MM.1S (cell line): Measurements from ENCODE around the gene MAP3K5.

ENCODE experiments used
- DNase-seq: peaks from one replicate; pipeline ENCODE4 v3.0.0-alpha.2; 2015
- H2AFZ ChIP-seq: fragments of 300-600 bp; sonication (generic); 2 replicates; pipeline ENCODE4 v1.6.0; 2016; ENCODE audit warnings: antibody characterized with exemption, low read length
- H3F3A ChIP-seq: fragments of 300-600 bp; sonication (generic); 2 replicates; pipeline ENCODE4 v1.6.1; 2016; ENCODE audit warnings: mild to moderate bottlenecking, antibody characterized with exemption, low read length, moderate library complexity, mixed read lengths; ENCODE audit not compliant: insufficient read depth
- H3K27ac ChIP-seq: fragments of 300-600 bp; sonication (generic); 2 replicates; pipeline ENCODE4 v1.5.1; 2016; ENCODE audit warnings: mild to moderate bottlenecking, low read length
- H3K27me3 ChIP-seq: fragments of 300-600 bp; sonication (generic); replicated peaks from 2 replicates; pipeline ENCODE4 v1.6.0; 2016; ENCODE audit warnings: low read length; ENCODE audit not compliant: insufficient read depth
- H3K36me3 ChIP-seq: fragments of 300-600 bp; sonication (generic); replicated peaks from 2 replicates; pipeline ENCODE4 v1.6.1; 2016; ENCODE audit warnings: mild to moderate bottlenecking, low read length, mixed read lengths; ENCODE audit not compliant: insufficient read depth
- H3K4me1 ChIP-seq: fragments of 300-600 bp; sonication (generic); 2 replicates; pipeline ENCODE4 v1.6.1; 2016; ENCODE audit warnings: low read length, mixed read lengths
- H3K4me2 ChIP-seq: fragments of 300-600 bp; sonication (generic); 2 replicates; pipeline ENCODE4 v1.6.0; 2016; ENCODE audit warnings: low read depth, low read length
- H3K4me3 ChIP-seq: fragments of 300-600 bp; sonication (generic); 2 replicates; pipeline ENCODE4 v1.5.1; 2016; ENCODE audit warnings: low read length, mixed read lengths
- H3K79me2 ChIP-seq: fragments of 300-600 bp; sonication (generic); 2 replicates; pipeline ENCODE4 v1.6.1; 2016; ENCODE audit warnings: mixed run types, low read length, mixed read lengths
- H3K9ac ChIP-seq: fragments of 300-600 bp; sonication (generic); 2 replicates; pipeline ENCODE4 v1.6.1; 2016; ENCODE audit warnings: low read length, mixed read lengths
- H3K9me2 ChIP-seq: fragments of 300-600 bp; sonication (generic); replicated peaks from 2 replicates; pipeline ENCODE4 v1.6.1; 2016; ENCODE audit warnings: mild to moderate bottlenecking, low read length, mixed read lengths; ENCODE audit not compliant: insufficient read depth
- H3K9me3 ChIP-seq: fragments of 300-600 bp; sonication (generic); replicated peaks from 2 replicates; pipeline ENCODE4 v1.6.1; 2016; ENCODE audit warnings: mild to moderate bottlenecking, low read length, mixed read lengths; ENCODE audit not compliant: insufficient read depth
- H4K20me1 ChIP-seq: fragments of 300-600 bp; sonication (generic); 2 replicates; pipeline ENCODE4 v1.6.1; 2016; ENCODE audit warnings: mild to moderate bottlenecking, low read length, moderate library complexity, mixed read lengths; ENCODE audit not compliant: insufficient read depth
- CTCF ChIP-seq: fragments of 300-600 bp; sonication (generic); IDR thresholded peaks from 2 replicates; pipeline ENCODE4 v1.5.1; 2016; ENCODE audit warnings: antibody characterized with exemption, low read length, mixed read lengths
- EZH2 ChIP-seq: fragments of 300-600 bp; sonication (generic); optimal IDR thresholded peaks from 2 replicates; pipeline ENCODE3; 2017; ENCODE audit warnings: low read depth, mild to moderate bottlenecking, antibody characterized with exemption, low read length, mixed read lengths
- EZH2phosphoT487 ChIP-seq: fragments of 300-600 bp; sonication (generic); IDR thresholded peaks from 2 replicates; pipeline ENCODE4 v1.6.1; 2018; ENCODE audit warnings: antibody characterized with exemption, low read length

MAP3K5 gene

GRCh38 chr6:136553166-136553787 is 239.0 kb downstream of the MAP3K5 start:
- Histone ChIP-seq H3F3A (peaks cover 6% of the 10 kb centered on the region; the same call in 1 of the 2 replicates), H3K4me2 (no peak overlapping the region), H3K9me2 (no peaks in the 10 kb centered on the region), H3K27me3 (no peaks in the 10 kb centered on the region), H3K9me3 (no peaks in the 10 kb centered on the region), H3K4me1 (0 out of 2 replicates have a peak, but pooled peaks cover 7% of the 10 kb centered on the region), H3K36me3 (no peaks in the 10 kb centered on the region), H2AFZ (no peak overlapping the region), H3K27ac (no peak overlapping the region), H3K9ac (no peak overlapping the region), H4K20me1 (no peaks in the 10 kb centered on the region), H3K79me2 (peaks cover 7% of the 10 kb centered on the region; the same call in 1 of the 2 replicates), H3K4me3 (no peak overlapping the region)
- no peak for DNase-seq
- no peak for TF ChIP-seq CTCF
- no peak for TF ChIP-seq EZH2
- no peak for TF ChIP-seq EZH2phosphoT487

- DNase-seq = no peak
- no peaks in the 10 kb centered on the region for H4K20me1 ChIP-seq
- H3K4me2 ChIP-seq = no peak overlapping the region
- H3K4me3 ChIP-seq = no peak overlapping the region
- no peaks in the 10 kb centered on the region for H3K9me2 ChIP-seq
- no peak for TF ChIP-seq EZH2
- no peak for TF ChIP-seq CTCF
- no peak for TF ChIP-seq EZH2phosphoT487
- no peak overlapping the region for H3K9ac ChIP-seq
- H3F3A ChIP-seq = peaks cover 6% of the 10 kb centered on the region; the same call in 1 of the 2 replicates
- H2AFZ ChIP-seq = no peak overlapping the region
- no peaks in the 10 kb centered on the region for H3K9me3 ChIP-seq
- peaks cover 7% of the 10 kb centered on the region; the same call in 1 of the 2 replicates for H3K79me2 ChIP-seq
- H3K36me3 ChIP-seq = no peaks in the 10 kb centered on the region
- H3K27ac ChIP-seq = no peak overlapping the region
- 0 out of 2 replicates have a peak, but pooled peaks cover 7% of the 10 kb centered on the region for H3K4me1 ChIP-seq
- H3K27me3 ChIP-seq = no peaks in the 10 kb centered on the region
Measured at GRCh38 chr6:136552054-136552453, 240.2 kb downstream of the MAP3K5 start.

GRCh38 chr6:136551103-136551502 is 241.2 kb downstream of the MAP3K5 start:
- no peak overlapping the region for H3K27ac ChIP-seq
- peaks cover 6% of the 10 kb centered on the region; the same call in 1 of the 2 replicates for H3F3A ChIP-seq
- TF ChIP-seq EZH2phosphoT487 (no peak), CTCF (no peak), EZH2 (no peak)
- H3K9ac ChIP-seq = no peak overlapping the region
- peaks cover 7% of the 10 kb centered on the region; the same call in 1 of the 2 replicates for H3K79me2 ChIP-seq
- H3K9me2 ChIP-seq = no peaks in the 10 kb centered on the region
- H4K20me1 ChIP-seq = no peaks in the 10 kb centered on the region
- H3K4me3 ChIP-seq = no peak overlapping the region
- no peaks in the 10 kb centered on the region for H3K36me3 ChIP-seq
- no peak for DNase-seq
- H2AFZ ChIP-seq = no peak overlapping the region
- no peak overlapping the region for H3K4me2 ChIP-seq
- H3K9me3 ChIP-seq = no peaks in the 10 kb centered on the region
- no peaks in the 10 kb centered on the region for H3K27me3 ChIP-seq
- 0 out of 2 replicates have a peak, but pooled peaks cover 7% of the 10 kb centered on the region for H3K4me1 ChIP-seq
